ENCODE data around the gene SCARF1. TPM values are rescaled to one million over a fixed set of nuclear protein-coding genes. Genes with fewer than 3 reads are reported as not detected.
A peak's percentile ranks its signal among the peaks of the same experiment; 100 is the strongest.

SCARF1 gene
- total RNA-seq, 1 experiment from 2014 or later = 0.14 TPM

DNA sequence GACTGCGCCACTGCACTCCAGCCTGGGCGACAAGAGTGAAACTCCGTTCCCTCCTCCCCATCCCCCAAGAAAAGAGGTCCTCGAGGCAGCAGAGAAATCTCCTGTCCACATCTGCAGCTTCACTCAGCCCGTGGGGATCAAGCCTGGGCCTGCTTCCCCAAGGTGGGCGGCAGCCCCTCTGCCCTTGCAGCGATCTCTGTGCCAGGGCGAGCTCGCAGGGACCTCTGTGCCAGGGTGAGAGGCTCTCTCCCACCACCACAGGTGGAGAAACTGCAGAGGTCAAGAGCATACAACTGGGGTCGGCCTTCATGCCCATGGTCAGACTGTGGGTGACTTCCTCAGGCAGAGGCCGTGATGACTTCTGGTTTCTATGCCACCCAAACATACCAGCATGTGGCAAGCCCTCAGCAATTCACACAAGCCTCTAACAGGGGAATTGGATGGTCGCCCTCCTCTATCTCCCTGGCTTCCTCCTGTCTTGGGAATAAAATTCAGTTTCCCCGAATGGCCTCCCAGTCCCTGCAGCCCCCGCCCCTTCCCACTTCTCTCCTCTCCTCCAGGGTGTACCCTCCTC is 22.4 kb downstream of the SCARF1 start:
- Mint-ChIP-seq H3K27ac (ENCODE audit: unreplicated experiment) (no peak overlapping the region), H3K27me3 (ENCODE audit: unreplicated experiment) (peaks cover 13% of the 10 kb centered on the region), H3K4me1 (ENCODE audit: low read depth, unreplicated experiment) (no peaks in the 10 kb centered on the region), H3K36me3 (ENCODE audit: insufficient read depth, unreplicated experiment) (peaks cover 2% of the 10 kb centered on the region), H3K9me3 (ENCODE audit: low read depth, unreplicated experiment) (no peaks in the 10 kb centered on the region), H3K4me3 (ENCODE audit: low read depth, unreplicated experiment) (no peak overlapping the region)
- CTCF ChIA-PET = no interaction called here
- no TSS peak for BruUV-seq (replicated peaks)
- DNase-seq = no peak
- intact Hi-C loops (cut with micrococcal nuclease; ENCODE audit: unreplicated experiment) = no loop called here
- TF ChIP-seq CTCF (IDR thresholded peaks at IDR 0.05; ENCODE audit: unreplicated experiment) = no peak

GRCh38 chr17:1621273-1621954 is 24.1 kb downstream of the SCARF1 start:
- Mint-ChIP-seq H3K27ac (ENCODE audit: unreplicated experiment) (no peak overlapping the region), H3K9me3 (ENCODE audit: low read depth, unreplicated experiment) (no peaks in the 10 kb centered on the region), H3K36me3 (ENCODE audit: insufficient read depth, unreplicated experiment) (no peaks in the 10 kb centered on the region), H3K27me3 (ENCODE audit: unreplicated experiment) (peaks cover 5% of the 10 kb centered on the region), H3K4me3 (ENCODE audit: low read depth, unreplicated experiment) (no peak overlapping the region), H3K4me1 (ENCODE audit: low read depth, unreplicated experiment) (peaks cover 8% of the 10 kb centered on the region)
- intact Hi-C loops (cut with micrococcal nuclease; ENCODE audit: unreplicated experiment) = no loop called here
- CTCF ChIA-PET = no interaction called here
- TF ChIP-seq CTCF (IDR thresholded peaks at IDR 0.05; ENCODE audit: unreplicated experiment) = no peak
- DNase-seq = no peak
- no TSS peak for BruUV-seq (replicated peaks)

GRCh38 chr17:1620486-1620885 is 25.0 kb downstream of the SCARF1 start:
- Mint-ChIP-seq H3K9me3 (ENCODE audit: low read depth, unreplicated experiment) (no peaks in the 10 kb centered on the region), H3K36me3 (ENCODE audit: insufficient read depth, unreplicated experiment) (no peaks in the 10 kb centered on the region), H3K27me3 (ENCODE audit: unreplicated experiment) (no peaks in the 10 kb centered on the region), H3K4me3 (ENCODE audit: low read depth, unreplicated experiment) (no peak overlapping the region), H3K4me1 (ENCODE audit: low read depth, unreplicated experiment) (peaks cover 8% of the 10 kb centered on the region), H3K27ac (ENCODE audit: unreplicated experiment) (no peak overlapping the region)
- no peak for DNase-seq
- no TSS peak for BruUV-seq (replicated peaks)
- TF ChIP-seq CTCF (IDR thresholded peaks at IDR 0.05; ENCODE audit: unreplicated experiment) = no peak
- intact Hi-C loops (cut with micrococcal nuclease; ENCODE audit: unreplicated experiment) = no loop called here
- CTCF ChIA-PET = no interaction called here

- intact Hi-C loops (cut with micrococcal nuclease; ENCODE audit: unreplicated experiment) = no loop called here
- CTCF ChIA-PET = interaction anchor here (0.5 to 1.2 kb wide), 3 partner anchors 13 to 541 kb away, joined by 3 to 6 read pairs (median 4); no protein-coding TSS in a partner anchor
- Mint-ChIP-seq H3K36me3 (ENCODE audit: insufficient read depth, unreplicated experiment) (no peaks in the 10 kb centered on the region), H3K4me1 (ENCODE audit: low read depth, unreplicated experiment) (peaks cover 8% of the 10 kb centered on the region), H3K27me3 (ENCODE audit: unreplicated experiment) (no peaks in the 10 kb centered on the region), H3K9me3 (ENCODE audit: low read depth, unreplicated experiment) (no peaks in the 10 kb centered on the region), H3K27ac (ENCODE audit: unreplicated experiment) (peak overlapping the region; percentile 47), H3K4me3 (ENCODE audit: low read depth, unreplicated experiment) (peak overlapping the region; percentile 34)
- no peak for TF ChIP-seq CTCF (IDR thresholded peaks at IDR 0.05; ENCODE audit: unreplicated experiment)
- DNase-seq = peak; percentile 61
- no TSS peak for BruUV-seq (replicated peaks)
Measured at GRCh38 chr17:1617620-1618174, 27.8 kb downstream of the SCARF1 start.

All from Calu3 (cell line).